Right atrium auricular region (tissue), 2 donors: Measurements from ENCODE around the gene HSD3B7. TPM values are rescaled to one million over a fixed set of nuclear protein-coding genes. Genes with fewer than 3 reads are reported as not detected.
"Not testable (repeated sequence)": the region's sequence is repeated elsewhere in the genome, so short reads cannot be mapped to it uniquely, and the experiment has no call there.

Experiments used
- DNase-seq: peaks from one replicate; pipeline ENCODE4 v3.0.0-alpha.2; 2019; ENCODE audit warnings: low spot score
- H3K27ac ChIP-seq, 2 donors: fragments of 200-600 bp; sonication (generic); 1 replicate in 1 of 2; 2 replicates in 1 of 2; pipeline ENCODE4 v1.5.1; 2016 to 2019
- H3K27me3 ChIP-seq, 2 donors: fragments of 200-600 bp; sonication (generic); one replicate each; pipeline versions ENCODE4 v1.5.1 to v1.6.0; 2017 to 2019
- H3K36me3 ChIP-seq: fragments of 200-600 bp; sonication (generic); one replicate; pipeline ENCODE4 v1.5.1; 2016
- H3K4me1 ChIP-seq, 2 donors: fragments of 200-600 bp; sonication (generic); one replicate each; pipeline versions ENCODE4 v1.5.1 to v1.6.0; 2017 to 2019
- H3K4me3 ChIP-seq, 2 donors: fragments of 200-600 bp; sonication (generic); 1 replicate in 1 of 2; 2 replicates in 1 of 2; pipeline ENCODE4 v1.5.1; 2017 to 2019; ENCODE audit warnings: mild to moderate bottlenecking in 1 of 2, moderate library complexity in 1 of 2
- H3K9me3 ChIP-seq, 2 donors: fragments of 200-600 bp; sonication (generic); one replicate each; pipeline ENCODE4 v1.5.1; 2019
- CTCF ChIP-seq, 2 donors: fragments of 200-600 bp; sonication (generic); IDR thresholded peaks; one replicate each; pipeline ENCODE4 v1.5.1; 2019; ENCODE audit warnings: antibody characterized with exemption in 2 of 2
- total RNA-seq, 2 donors: library from RNA; depleted of rRNA; stranded (reverse); fragments of >200 nt; gene quantifications; one replicate each; pipeline ENCODE4 v1.1.0, GENCODE V29; 2016

The HSD3B7 gene
- total RNA-seq, result 1 to 10 TPM; 6.0 to 8.5 TPM

- DNase-seq, result peak; percentile 91
- Histone ChIP-seq H3K27ac (peak within 1 kb of the TSS; percentile 59 to 65), H3K9me3 (no peaks in the 10 kb centered on the region), H3K36me3 (peaks cover 35% of the 10 kb centered on the region), H3K4me3 (peak within 1 kb of the TSS; percentile 38 to 53), H3K27me3 (no peaks in the 10 kb centered on the region), H3K4me1 (peaks cover 0 to 16% of the 10 kb centered on the region in 2 donors)
- peak; percentile 88 to 96 for TF ChIP-seq CTCF (IDR thresholded peaks at IDR 0.05)
Observed at GRCh38 chr16:30984669-30985400, at the start of gene HSD3B7. Gene HSD3B7 (plus strand): TSS chr16:30985207. CDS start chr16:30985659, 452 bp downstream.

- Histone ChIP-seq H3K36me3 (peaks cover 8% of the 10 kb centered on the region), H3K27ac (peak overlapping the region; percentile 4 to 12), H3K4me1 (peaks cover 0 to 9% of the 10 kb centered on the region in 2 donors), H3K9me3 (no peaks in the 10 kb centered on the region), H3K4me3 (no peak overlapping the region), H3K27me3 (no peaks in the 10 kb centered on the region)
- no peak for DNase-seq
- no peak for TF ChIP-seq CTCF (IDR thresholded peaks at IDR 0.05)
Observed at GRCh38 chr16:30937692-30938091, 47.3 kb upstream of the HSD3B7 start.

GRCh38 chr16:30939571-30939970 lies 45.4 kb upstream of the HSD3B7 start:
- peaks cover 17% of the 10 kb centered on the region for H3K36me3 ChIP-seq
- not testable (repeated sequence) for DNase-seq

GRCh38 chr16:30941600-30942425 lies 43.2 kb upstream of the HSD3B7 start:
- Histone ChIP-seq H3K27ac (no peak overlapping the region), H3K27me3 (no peaks in the 10 kb centered on the region), H3K4me1 (peaks cover 0 to 9% of the 10 kb centered on the region in 2 donors), H3K4me3 (no peak overlapping the region), H3K9me3 (no peaks in the 10 kb centered on the region), H3K36me3 (peaks cover 18% of the 10 kb centered on the region)
- peak; percentile 88 to 92 for TF ChIP-seq CTCF (IDR thresholded peaks at IDR 0.05)
- peak; percentile 77 for DNase-seq

More at GRCh38 chr16:30939571-30939970, 45.4 kb upstream of the HSD3B7 start:
- H3K9me3 ChIP-seq, H3K4me1 ChIP-seq, H3K27ac ChIP-seq, H3K4me3 ChIP-seq, H3K27me3 ChIP-seq: not testable (repeated sequence)

- no peak overlapping the region for H3K27ac ChIP-seq
Observed at GRCh38 chr16:30942426-30942806, 42.6 kb upstream of the HSD3B7 start.

More at GRCh38 chr16:30942426-30942806, 42.6 kb upstream of the HSD3B7 start:
- H3K27me3 ChIP-seq, result no peaks in the 10 kb centered on the region
- TF ChIP-seq CTCF (IDR thresholded peaks at IDR 0.05), result no peak
- H3K9me3 ChIP-seq, result no peaks in the 10 kb centered on the region
- no peak overlapping the region for H3K4me3 ChIP-seq
- no peak for DNase-seq
- H3K4me1 ChIP-seq, result peaks cover 0 to 9% of the 10 kb centered on the region in 2 donors
- peaks cover 18% of the 10 kb centered on the region for H3K36me3 ChIP-seq
